Ascending aorta (tissue), 2 donors: ENCODE data around the gene EPHA8. TPM values are rescaled to one million over a fixed set of nuclear protein-coding genes. Genes with fewer than 3 reads are reported as not detected.

ENCODE experiments used
- DNase-seq, 2 donors: peaks; one replicate each; pipeline ENCODE4 v3.0.0-alpha.2; 2019; ENCODE audit warnings: low spot score in 2 of 2
- H3K27ac ChIP-seq, 2 donors: fragments of 200-600 bp; sonication (generic); one replicate each; pipeline ENCODE4 v1.5.1; 2016 to 2017; ENCODE audit warnings: mild to moderate bottlenecking in 1 of 2
- H3K27me3 ChIP-seq: fragments of 200-600 bp; sonication (generic); one replicate; pipeline ENCODE4 v1.5.1; 2017
- H3K36me3 ChIP-seq, 2 donors: fragments of 200-600 bp; sonication (generic); one replicate each; pipeline ENCODE4 v1.5.1; 2016
- H3K4me1 ChIP-seq, 2 donors: fragments of 200-600 bp; sonication (generic); one replicate each; pipeline ENCODE4 v1.5.1; 2016 to 2017; ENCODE audit warnings: mild to moderate bottlenecking in 1 of 2
- H3K4me3 ChIP-seq, 2 donors: fragments of 200-600 bp; sonication (generic); one replicate each; pipeline ENCODE4 v1.5.1; 2016 to 2017; ENCODE audit warnings: mild to moderate bottlenecking in 1 of 2
- H3K9me3 ChIP-seq, 2 donors: fragments of 200-600 bp; sonication (generic); one replicate each; pipeline ENCODE4 v1.5.1; 2016
- CTCF ChIP-seq, 3 experiments: fragments of 200-600 bp in 2 of 3; fragments of 450-650 bp in 1 of 3; sonication (generic) in 2 of 3; IDR thresholded peaks; one replicate each; pipeline ENCODE4 v1.5.1; 2016 to 2019; ENCODE audit warnings: antibody characterized with exemption in 3 of 3, mild to moderate bottlenecking in 1 of 3, moderate library complexity in 1 of 3
- intact Hi-C: fragments of 100-400 bp; cut with DNase I; formaldehyde crosslinking; loops from one replicate; pipeline ENCODE4 v1.15.1; 2023
- total RNA-seq: library from RNA; depleted of rRNA; stranded (reverse); fragments of >200 nt; gene quantifications from one replicate; pipeline ENCODE4 v1.1.0, GENCODE V29; 2016

EPHA8 gene
- total RNA-seq, 1 donor from 2014 or later = not detected

GRCh38 chr1:22607154-22607553 is 43.9 kb downstream of the EPHA8 start:
- no peak overlapping the region for H3K4me3 ChIP-seq
- no peaks in the 10 kb centered on the region for H3K4me1 ChIP-seq
- TF ChIP-seq CTCF (IDR thresholded peaks at IDR 0.05) = no peak
- DNase-seq = no peak
- H3K27ac ChIP-seq = no peak overlapping the region
- H3K36me3 ChIP-seq = no peaks in the 10 kb centered on the region
- intact Hi-C loops = no loop called here
- no peaks in the 10 kb centered on the region for H3K9me3 ChIP-seq
- H3K27me3 ChIP-seq = no peaks in the 10 kb centered on the region

- Histone ChIP-seq H3K9me3 (no peaks in the 10 kb centered on the region), H3K4me1 (no peaks in the 10 kb centered on the region), H3K4me3 (no peak overlapping the region), H3K27me3 (no peaks in the 10 kb centered on the region), H3K36me3 (no peaks in the 10 kb centered on the region), H3K27ac (no peak overlapping the region)
- intact Hi-C loops = no loop called here
- TF ChIP-seq CTCF (IDR thresholded peaks at IDR 0.05) = no peak
- no peak for DNase-seq
Observed at GRCh38 chr1:22608361-22608760, 45.1 kb downstream of the EPHA8 start.

- Histone ChIP-seq H3K27me3 (no peaks in the 10 kb centered on the region), H3K36me3 (no peaks in the 10 kb centered on the region)
Observed at GRCh38 chr1:22609291-22609690, 46.0 kb downstream of the EPHA8 start.

GRCh38 chr1:22611530-22611947 is 48.2 kb downstream of the EPHA8 start:
- intact Hi-C loops = no loop called here
- Histone ChIP-seq H3K9me3 (no peaks in the 10 kb centered on the region), H3K4me1 (no peaks in the 10 kb centered on the region), H3K36me3 (no peaks in the 10 kb centered on the region), H3K27ac (no peak overlapping the region), H3K4me3 (no peak overlapping the region), H3K27me3 (no peaks in the 10 kb centered on the region)
- TF ChIP-seq CTCF (IDR thresholded peaks at IDR 0.05) = no peak
- no peak for DNase-seq

More at GRCh38 chr1:22609291-22609690, 46.0 kb downstream of the EPHA8 start:
- no peak overlapping the region for H3K27ac ChIP-seq
- no peaks in the 10 kb centered on the region for H3K9me3 ChIP-seq
- no peaks in the 10 kb centered on the region for H3K4me1 ChIP-seq
- no peak overlapping the region for H3K4me3 ChIP-seq
- DNase-seq = no peak
- no peak for TF ChIP-seq CTCF (IDR thresholded peaks at IDR 0.05)
- intact Hi-C loops = no loop called here

- H3K27ac ChIP-seq = no peak overlapping the region
- no peaks in the 10 kb centered on the region for H3K9me3 ChIP-seq
- H3K4me1 ChIP-seq = no peaks in the 10 kb centered on the region
- H3K36me3 ChIP-seq = no peaks in the 10 kb centered on the region
- no peak for DNase-seq
- no peak overlapping the region for H3K4me3 ChIP-seq
- intact Hi-C loops = no loop called here
- no peak for TF ChIP-seq CTCF (IDR thresholded peaks at IDR 0.05)
- H3K27me3 ChIP-seq = no peaks in the 10 kb centered on the region
Observed at GRCh38 chr1:22612671-22613571, 49.6 kb downstream of the EPHA8 start.
